Activated naive CD4-positive, alpha-beta T cell treated with anti-CD3 and anti-CD28 coated beads, Interleukin-2, amount 10 ng/mL, durations not matched to agents 7 days and 5 days (primary cell): Measurements from ENCODE around the gene S1PR3.
A peak's percentile ranks its signal among the peaks of the same experiment; 100 is the strongest.

Experiments
- CTCF ChIA-PET: fragments of 350-600 bp; sonication (Branson Sonifier 250); formaldehyde crosslinking; loops from one replicate; lab custom pipeline; 2021; ENCODE audit warnings: antibody characterized with exemption; lab: Charles Lee
- DNase-seq: peaks from one replicate; pipeline ENCODE4 v3.0.0-alpha.2; 2020
- H3K27ac Mint-ChIP-seq: one replicate; pipeline ENCODE4 v1.8.0; 2021; ENCODE audit warnings: mild to moderate bottlenecking, moderate library complexity, mixed read lengths
- H3K27me3 Mint-ChIP-seq: one replicate; pipeline ENCODE4 v1.8.0; 2021; ENCODE audit warnings: mild to moderate bottlenecking, mixed read lengths
- H3K36me3 Mint-ChIP-seq: one replicate; pipeline ENCODE4 v1.8.0; 2021; ENCODE audit warnings: mixed read lengths
- H3K4me1 Mint-ChIP-seq: one replicate; pipeline ENCODE4 v1.8.0; 2021; ENCODE audit warnings: mixed read lengths
- H3K4me3 Mint-ChIP-seq: one replicate; pipeline ENCODE4 v1.8.0; 2021; ENCODE audit warnings: mild to moderate bottlenecking, moderate library complexity, mixed read lengths
- H3K9me3 Mint-ChIP-seq: one replicate; pipeline ENCODE4 v1.8.0; 2021; ENCODE audit warnings: mixed read lengths

The S1PR3 gene

DNA sequence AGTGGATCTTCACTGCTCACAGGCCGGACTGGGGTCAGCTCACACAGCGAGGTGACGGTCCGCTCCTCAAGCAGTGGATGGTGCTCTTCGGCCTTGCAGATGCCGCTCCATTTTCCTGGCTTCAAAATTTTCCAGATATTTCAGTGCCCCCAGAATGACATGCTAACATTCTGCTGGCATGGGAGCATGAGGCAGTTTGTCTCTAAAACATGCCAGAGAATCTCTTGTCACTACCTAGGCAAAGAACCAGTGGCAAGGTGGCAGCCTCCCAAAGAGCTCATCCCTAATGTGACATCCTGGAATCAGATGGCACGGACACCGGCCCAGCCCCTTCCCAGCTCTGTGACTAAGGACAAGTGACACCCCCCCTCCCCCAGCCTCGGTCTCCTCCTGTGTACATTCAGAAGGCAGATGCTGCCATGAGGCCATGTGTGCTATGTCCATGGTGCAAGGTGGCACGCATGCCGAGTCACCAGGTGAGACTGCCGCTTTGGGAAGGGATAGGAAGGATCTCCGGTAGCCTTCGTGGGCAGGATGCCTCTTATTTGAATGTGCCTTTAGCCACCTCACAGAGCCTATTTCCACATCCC is 2.7 kb downstream of the S1PR3 start:
- H3K27me3 Mint-ChIP-seq = peaks cover 61% of the 10 kb centered on the region
- CTCF ChIA-PET = no interaction called here
- H3K4me3 Mint-ChIP-seq = no peak overlapping the region
- DNase-seq = no peak
- no peak overlapping the region for H3K27ac Mint-ChIP-seq
- H3K36me3 Mint-ChIP-seq = no peaks in the 10 kb centered on the region
- H3K4me1 Mint-ChIP-seq = peaks cover 17% of the 10 kb centered on the region
- H3K9me3 Mint-ChIP-seq = no peaks in the 10 kb centered on the region

GRCh38 chr9:88994469-88995199 is 3.4 kb downstream of the S1PR3 start:
- no peaks in the 10 kb centered on the region for H3K9me3 Mint-ChIP-seq
- peaks cover 10% of the 10 kb centered on the region for H3K4me1 Mint-ChIP-seq
- no peak for DNase-seq
- no peak overlapping the region for H3K27ac Mint-ChIP-seq
- H3K27me3 Mint-ChIP-seq = peaks cover 54% of the 10 kb centered on the region
- CTCF ChIA-PET = no interaction called here
- no peak overlapping the region for H3K4me3 Mint-ChIP-seq
- H3K36me3 Mint-ChIP-seq = no peaks in the 10 kb centered on the region

GRCh38 chr9:88995200-88995577 is 3.9 kb downstream of the S1PR3 start:
- no peak overlapping the region for H3K27ac Mint-ChIP-seq
- no peaks in the 10 kb centered on the region for H3K36me3 Mint-ChIP-seq
- no peak overlapping the region for H3K4me3 Mint-ChIP-seq
- no peak for DNase-seq
- peaks cover 8% of the 10 kb centered on the region for H3K4me1 Mint-ChIP-seq
- H3K9me3 Mint-ChIP-seq = no peaks in the 10 kb centered on the region
- peaks cover 49% of the 10 kb centered on the region for H3K27me3 Mint-ChIP-seq
- CTCF ChIA-PET = no interaction called here

DNA sequence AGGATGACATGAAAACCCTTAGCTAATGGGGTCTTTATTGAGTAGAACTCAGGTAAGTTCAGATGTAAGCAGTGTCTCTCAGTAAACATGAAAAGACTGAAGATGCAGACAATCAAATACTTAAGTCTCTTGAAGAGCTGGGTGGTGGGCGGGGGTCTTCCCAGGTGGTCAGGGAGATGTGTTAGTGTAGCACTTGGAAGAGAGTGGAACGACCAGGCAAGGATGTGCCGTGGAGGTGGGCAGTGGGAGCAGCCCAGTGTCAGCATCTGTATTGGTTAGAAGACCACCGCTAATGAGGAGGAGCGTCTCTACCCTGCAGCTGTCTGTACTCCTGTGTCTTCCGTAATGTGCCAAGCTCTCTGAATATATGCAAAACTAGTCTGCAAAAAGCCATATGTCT is 4.4 kb downstream of the S1PR3 start:
- Mint-ChIP-seq H3K9me3 (no peaks in the 10 kb centered on the region), H3K36me3 (no peaks in the 10 kb centered on the region), H3K4me1 (peaks cover 6% of the 10 kb centered on the region), H3K27ac (no peak overlapping the region), H3K4me3 (no peak overlapping the region), H3K27me3 (peaks cover 48% of the 10 kb centered on the region)
- CTCF ChIA-PET = interaction anchor here (0.6 kb wide), 1 partner anchor 1293 kb away, joined by 6 read pairs; no protein-coding TSS in a partner anchor
- DNase-seq = no peak

- Mint-ChIP-seq H3K4me3 (no peak overlapping the region), H3K9me3 (no peaks in the 10 kb centered on the region), H3K4me1 (peaks cover 10% of the 10 kb centered on the region), H3K27me3 (peaks cover 47% of the 10 kb centered on the region), H3K36me3 (no peaks in the 10 kb centered on the region), H3K27ac (no peak overlapping the region)
- CTCF ChIA-PET = interaction anchor here (0.6 kb wide), 1 partner anchor 1293 kb away, joined by 6 read pairs; no protein-coding TSS in a partner anchor
- no peak for DNase-seq
Observed at GRCh38 chr9:88996046-88996920, 5.0 kb downstream of the S1PR3 start.

- H3K9me3 Mint-ChIP-seq = no peaks in the 10 kb centered on the region
- H3K27ac Mint-ChIP-seq = no peak overlapping the region
- peaks cover 8% of the 10 kb centered on the region for H3K4me1 Mint-ChIP-seq
- CTCF ChIA-PET = no interaction called here
- DNase-seq = no peak
- no peak overlapping the region for H3K4me3 Mint-ChIP-seq
- peaks cover 46% of the 10 kb centered on the region for H3K27me3 Mint-ChIP-seq
- no peaks in the 10 kb centered on the region for H3K36me3 Mint-ChIP-seq
Observed at GRCh38 chr9:88996921-88997235, 5.6 kb downstream of the S1PR3 start.

- Mint-ChIP-seq H3K4me3 (no peak overlapping the region), H3K4me1 (peaks cover 7% of the 10 kb centered on the region), H3K27ac (no peak overlapping the region), H3K9me3 (no peaks in the 10 kb centered on the region), H3K36me3 (no peaks in the 10 kb centered on the region), H3K27me3 (peaks cover 45% of the 10 kb centered on the region)
- CTCF ChIA-PET = no interaction called here
- no peak for DNase-seq
Observed at GRCh38 chr9:88997646-88998045, 6.4 kb downstream of the S1PR3 start.

GRCh38 chr9:88998503-88998902 is 7.2 kb downstream of the S1PR3 start:
- no peak for DNase-seq
- CTCF ChIA-PET = interaction anchor here (1.2 kb wide), 1 partner anchor 405 kb away, joined by 3 read pairs; no protein-coding TSS in a partner anchor
- Mint-ChIP-seq H3K36me3 (no peaks in the 10 kb centered on the region), H3K27ac (no peak overlapping the region), H3K9me3 (no peaks in the 10 kb centered on the region), H3K4me1 (peaks cover 7% of the 10 kb centered on the region), H3K4me3 (no peak overlapping the region), H3K27me3 (peaks cover 42% of the 10 kb centered on the region)

- peaks cover 7% of the 10 kb centered on the region for H3K4me1 Mint-ChIP-seq
- H3K36me3 Mint-ChIP-seq = no peaks in the 10 kb centered on the region
- no peak for DNase-seq
- peaks cover 38% of the 10 kb centered on the region for H3K27me3 Mint-ChIP-seq
- no peaks in the 10 kb centered on the region for H3K9me3 Mint-ChIP-seq
- H3K4me3 Mint-ChIP-seq = no peak overlapping the region
- no peak overlapping the region for H3K27ac Mint-ChIP-seq
- CTCF ChIA-PET = interaction anchor here (1.2 kb wide), 1 partner anchor 405 kb away, joined by 3 read pairs; no protein-coding TSS in a partner anchor
Observed at GRCh38 chr9:88998911-88999310, 7.6 kb downstream of the S1PR3 start.

- Mint-ChIP-seq H3K9me3 (no peaks in the 10 kb centered on the region), H3K27ac (no peak overlapping the region), H3K36me3 (no peaks in the 10 kb centered on the region), H3K27me3 (peaks cover 29% of the 10 kb centered on the region), H3K4me1 (peaks cover 7% of the 10 kb centered on the region), H3K4me3 (no peak overlapping the region)
- DNase-seq = no peak
- CTCF ChIA-PET = interaction anchor here (0.7 to 1.6 kb wide), 6 partner anchors 8 to 1654 kb away, joined by 3 to 9 read pairs (median 4); no protein-coding TSS in a partner anchor
Observed at GRCh38 chr9:89000371-89000781, 9.1 kb downstream of the S1PR3 start.

- peak; percentile 87 for DNase-seq
- peaks cover 29% of the 10 kb centered on the region for H3K27me3 Mint-ChIP-seq
- no peaks in the 10 kb centered on the region for H3K9me3 Mint-ChIP-seq
- no peak overlapping the region for H3K27ac Mint-ChIP-seq
- peaks cover 7% of the 10 kb centered on the region for H3K4me1 Mint-ChIP-seq
- H3K4me3 Mint-ChIP-seq = no peak overlapping the region
- H3K36me3 Mint-ChIP-seq = no peaks in the 10 kb centered on the region
- CTCF ChIA-PET = interaction anchor here (0.6 to 1.6 kb wide), 9 partner anchors 9 to 1655 kb away, joined by 3 to 9 read pairs (median 3); no protein-coding TSS in a partner anchor
Observed at GRCh38 chr9:89000973-89001916, 10.0 kb downstream of the S1PR3 start.

DNA sequence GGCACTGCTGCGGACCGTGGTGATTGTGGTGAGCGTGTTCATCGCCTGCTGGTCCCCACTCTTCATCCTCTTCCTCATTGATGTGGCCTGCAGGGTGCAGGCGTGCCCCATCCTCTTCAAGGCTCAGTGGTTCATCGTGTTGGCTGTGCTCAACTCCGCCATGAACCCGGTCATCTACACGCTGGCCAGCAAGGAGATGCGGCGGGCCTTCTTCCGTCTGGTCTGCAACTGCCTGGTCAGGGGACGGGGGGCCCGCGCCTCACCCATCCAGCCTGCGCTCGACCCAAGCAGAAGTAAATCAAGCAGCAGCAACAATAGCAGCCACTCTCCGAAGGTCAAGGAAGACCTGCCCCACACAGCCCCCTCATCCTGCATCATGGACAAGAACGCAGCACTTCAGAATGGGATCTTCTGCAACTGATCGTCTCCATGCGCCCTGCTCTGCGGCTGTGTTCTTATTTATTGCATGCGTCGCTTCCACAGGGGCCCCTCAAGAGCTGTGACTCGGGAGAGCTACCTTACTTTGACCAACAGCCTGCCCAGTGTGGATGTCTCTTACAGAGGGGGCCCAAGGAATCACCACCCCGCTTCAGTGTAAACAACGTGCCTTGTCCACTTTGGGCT is 10.8 kb downstream of the S1PR3 start:
- Mint-ChIP-seq H3K9me3 (no peaks in the 10 kb centered on the region), H3K36me3 (no peaks in the 10 kb centered on the region), H3K27me3 (peaks cover 27% of the 10 kb centered on the region), H3K27ac (no peak overlapping the region), H3K4me3 (no peak overlapping the region), H3K4me1 (peaks cover 7% of the 10 kb centered on the region)
- DNase-seq = no peak
- CTCF ChIA-PET = interaction anchor here (1.2 kb wide), 1 partner anchor 410 kb away, joined by 3 read pairs; no protein-coding TSS in a partner anchor

GRCh38 chr9:89002987-89003386 is 11.7 kb downstream of the S1PR3 start:
- no peak for DNase-seq
- Mint-ChIP-seq H3K27ac (no peak overlapping the region), H3K9me3 (no peaks in the 10 kb centered on the region), H3K4me1 (peaks cover 7% of the 10 kb centered on the region), H3K27me3 (peaks cover 35% of the 10 kb centered on the region), H3K4me3 (no peak overlapping the region), H3K36me3 (no peaks in the 10 kb centered on the region)
- CTCF ChIA-PET = no interaction called here
